ENCODE measurements around the gene TMEM222.

TMEM222 gene

GRCh38 chr1:27342778-27343638 lies 21.0 kb downstream of the TMEM222 start:
- no peak for DNase-seq

GRCh38 chr1:27343639-27344025 lies 21.7 kb downstream of the TMEM222 start:
- no peak for DNase-seq

GRCh38 chr1:27345272-27345671 lies 23.3 kb downstream of the TMEM222 start:
- DNase-seq, result no peak

GRCh38 chr1:27346357-27346756 lies 24.4 kb downstream of the TMEM222 start:
- no peak for DNase-seq

- no peak for DNase-seq
Measured at GRCh38 chr1:27346991-27347624, 25.1 kb downstream of the TMEM222 start.

- no peak for DNase-seq
Measured at GRCh38 chr1:27348861-27349783, 27.2 kb downstream of the TMEM222 start.

GRCh38 chr1:27349784-27350662 lies 28.1 kb downstream of the TMEM222 start:
- DNase-seq, result peak; percentile 74

- DNase-seq, result no peak
Measured at GRCh38 chr1:27350663-27351540, 28.9 kb downstream of the TMEM222 start.

GRCh38 chr1:27351541-27352107 lies 29.7 kb downstream of the TMEM222 start:
- DNase-seq, result no peak

- no peak for DNase-seq
Measured at GRCh38 chr1:27353166-27353565, 31.2 kb downstream of the TMEM222 start.

GRCh38 chr1:27353629-27354028 lies 31.7 kb downstream of the TMEM222 start:
- no peak for DNase-seq

- no peak for DNase-seq
Measured at GRCh38 chr1:27355683-27356082, 33.7 kb downstream of the TMEM222 start.

- DNase-seq, result no peak
Measured at GRCh38 chr1:27356277-27356618, 34.3 kb downstream of the TMEM222 start.

GRCh38 chr1:27356619-27357280 lies 34.8 kb downstream of the TMEM222 start:
- DNase-seq, result no peak

- DNase-seq, result peak; percentile 35
Measured at GRCh38 chr1:27357281-27358037, 35.5 kb downstream of the TMEM222 start.

- no peak for DNase-seq
Measured at GRCh38 chr1:27358038-27358927, 36.3 kb downstream of the TMEM222 start.

- no peak for DNase-seq
Measured at GRCh38 chr1:27358928-27359313, 37.0 kb downstream of the TMEM222 start.

GRCh38 chr1:27359822-27360158 lies 37.8 kb downstream of the TMEM222 start:
- DNase-seq, result no peak

Data from NCI-H1092 (cell line).